Measurements from ENCODE around the gene C1QTNF3.

DNA sequence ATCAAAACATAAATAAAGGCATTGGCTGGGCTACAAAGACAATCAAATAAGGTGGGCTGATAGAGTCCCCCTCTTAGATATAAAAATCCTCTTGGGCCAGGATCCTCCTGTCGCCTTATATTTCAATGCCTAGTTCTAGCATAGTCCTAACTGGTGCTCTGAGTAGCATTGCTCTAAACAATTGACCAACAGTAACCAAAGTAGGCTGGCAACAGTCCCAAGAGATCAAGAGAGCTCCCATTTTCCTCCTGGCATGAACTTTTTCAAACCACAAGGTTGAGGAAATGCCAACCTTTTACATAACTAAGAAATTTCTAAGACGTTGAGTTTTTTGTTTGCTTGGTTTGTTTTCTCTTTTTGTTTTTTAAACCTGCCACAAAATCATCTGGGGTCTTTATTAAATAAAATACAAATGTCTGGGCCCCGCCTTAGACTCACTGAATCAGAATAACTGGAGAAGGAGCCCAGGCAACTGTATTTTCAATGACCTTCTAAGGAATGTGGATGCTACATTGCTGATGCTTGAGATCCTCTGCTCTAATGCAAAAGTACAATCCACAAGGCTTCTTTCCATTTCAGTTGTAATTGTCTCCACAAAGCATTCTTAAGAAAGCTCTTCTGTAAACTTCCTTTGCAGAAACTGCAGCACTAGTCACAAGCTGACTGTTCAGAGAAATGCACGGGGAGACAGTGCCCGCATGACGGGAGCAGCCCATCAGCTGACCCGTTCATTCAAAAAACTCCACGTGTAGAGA is 61.4 kb downstream of the C1QTNF3 start:
- TF ChIP-seq, protein P1, sequence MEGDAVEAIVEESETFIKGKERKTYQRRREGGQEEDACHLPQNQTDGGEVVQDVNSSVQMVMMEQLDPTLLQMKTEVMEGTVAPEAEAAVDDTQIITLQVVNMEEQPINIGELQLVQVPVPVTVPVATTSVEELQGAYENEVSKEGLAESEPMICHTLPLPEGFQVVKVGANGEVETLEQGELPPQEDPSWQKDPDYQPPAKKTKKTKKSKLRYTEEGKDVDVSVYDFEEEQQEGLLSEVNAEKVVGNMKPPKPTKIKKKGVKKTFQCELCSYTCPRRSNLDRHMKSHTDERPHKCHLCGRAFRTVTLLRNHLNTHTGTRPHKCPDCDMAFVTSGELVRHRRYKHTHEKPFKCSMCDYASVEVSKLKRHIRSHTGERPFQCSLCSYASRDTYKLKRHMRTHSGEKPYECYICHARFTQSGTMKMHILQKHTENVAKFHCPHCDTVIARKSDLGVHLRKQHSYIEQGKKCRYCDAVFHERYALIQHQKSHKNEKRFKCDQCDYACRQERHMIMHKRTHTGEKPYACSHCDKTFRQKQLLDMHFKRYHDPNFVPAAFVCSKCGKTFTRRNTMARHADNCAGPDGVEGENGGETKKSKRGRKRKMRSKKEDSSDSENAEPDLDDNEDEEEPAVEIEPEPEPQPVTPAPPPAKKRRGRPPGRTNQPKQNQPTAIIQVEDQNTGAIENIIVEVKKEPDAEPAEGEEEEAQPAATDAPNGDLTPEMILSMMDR (IDR thresholded peaks at IDR 0.05; ENCODE audit: extremely low read depth in 1 of 2, insufficient read depth in 1 of 2, low read depth in 1 of 2, low read length in 2 of 2): no peak
- TF ChIP-seq POLR2A (IDR thresholded peaks at IDR 0.05; ENCODE audit: low read depth, low read length): no peak
- no peak for TF ChIP-seq MYC (IDR thresholded peaks at IDR 0.05; ENCODE audit: low read depth, low read length)
- no peak for TF ChIP-seq EZH2 (IDR thresholded peaks at IDR 0.05; ENCODE audit: borderline replicate concordance, low read depth, low read length, severe bottlenecking)
